Heart right ventricle (tissue), 16 donors: ENCODE data around the gene PAX5. TPM values are rescaled to one million over a fixed set of nuclear protein-coding genes. Genes with fewer than 3 reads are reported as not detected.

Experiments
- ATAC-seq, 8 donors: fragments of 200-7000 bp; cut with Tn5 transposase; one replicate each; pipeline ENCODE4 v1.9.1; 2020; ENCODE audit warnings: mild to moderate bottlenecking in 8 of 8, moderate library complexity in 8 of 8, moderate number of reproducible peaks in 1 of 8
- DNase-seq, 2 donors: peaks; one replicate each; pipeline ENCODE4 v3.0.0-alpha.2; 2020
- H3K27ac ChIP-seq, 10 donors: fragments of 200-600 bp; sonication (generic) in 2 of 10; one replicate each; pipeline versions ENCODE4 v1.5.0 to v1.8.0; 2020 to 2022; ENCODE audit warnings: mild to moderate bottlenecking in 3 of 10
- H3K27me3 ChIP-seq, 7 donors: fragments of 200-600 bp; one replicate each; pipeline ENCODE4 v1.8.0; 2021 to 2022; ENCODE audit warnings: mild to moderate bottlenecking in 2 of 7
- H3K36me3 ChIP-seq, 9 donors: fragments of 200-600 bp; sonication (generic) in 1 of 9; one replicate each; pipeline versions ENCODE4 v1.5.0 to v1.8.0; 2020 to 2022; ENCODE audit warnings: mild to moderate bottlenecking in 2 of 9
- H3K4me1 ChIP-seq, 9 donors: fragments of 200-600 bp; sonication (generic) in 1 of 9; one replicate each; pipeline versions ENCODE4 v1.5.0 to v1.8.0; 2020 to 2022; ENCODE audit warnings: mild to moderate bottlenecking in 4 of 9
- H3K4me3 ChIP-seq, 10 donors: fragments of 200-600 bp; sonication (generic) in 2 of 10; one replicate each; pipeline versions ENCODE4 v1.5.0 to v1.8.0; 2020 to 2022; ENCODE audit warnings: mild to moderate bottlenecking in 7 of 10, moderate library complexity in 2 of 10
- H3K9me3 ChIP-seq, 11 donors: fragments of 200-600 bp in 10 of 11; sonication (generic) in 2 of 11; one replicate each; pipeline versions ENCODE4 v1.5.0 to v1.8.0; 2013 to 2022; ENCODE audit warnings: mild to moderate bottlenecking in 2 of 11, control low read depth in 1 of 11, moderate library complexity in 1 of 11
- WGBS, 2 donors: extraction: QIAGEN DNeasy Blood & Tissue Kit; methylation state at CpG; one replicate each; pipeline ENCODE4 v1.1.7; 2013; ENCODE audit warnings: inconsistent platforms in 1 of 2; 5-methylcytosine and 5-hydroxymethylcytosine counted together
- intact Hi-C, 10 donors: fragments of 100-400 bp; cut with DNase I; formaldehyde crosslinking; loops; one replicate each; pipeline versions ENCODE4 v1.11.1 to v1.14.2; 2022
- polyA plus RNA-seq, 2 donors: library from polyadenylated mRNA; stranded (reverse); fragments of 200-250 nt; gene quantifications; one replicate each; pipeline ENCODE4 v1.2.3, GENCODE V29; 2013
- total RNA-seq, 10 donors: library from RNA; stranded (reverse); fragmentation: NEBNext Ultra II Directional in 3 of 10; extraction: Animal tissue kit (Norgen Biotek cat#: 25700) in 3 of 10; gene quantifications; one replicate each; pipeline versions ENCODE4 v1.2.1 to v1.2.4, GENCODE V29; 2021 to 2023
- TF ChIP-seq, protein P1 (sequence below), 9 donors: fragments of 200-600 bp; sonication (generic) in 2 of 9; IDR thresholded peaks; one replicate each; pipeline versions ENCODE4 v1.5.0 to v1.8.0; 2021 to 2022; ENCODE audit warnings: antibody characterized with exemption in 9 of 9, mild to moderate bottlenecking in 5 of 9, moderate library complexity in 1 of 9
- donor health status: Arrhythmogenic right ventricular cardiomyopathy.
- donor health status: ischemic (EF 13 %, LVEDD 7.1; RV severe dilation, severe dysfunction).
- donor health status: healthy with polysubstance abuse.
- donor health status: DM: no; HTN: yes; CAD: no.
- donor health status: DM: no; HTN: no; CAD: no.
- donor health status: ischemic (EF 25% LVEDD 6.9; RV normal size, moderate dysfunction).
- donor health status: ischemic (EF 25% LVEDD 5.7; RV mildly dilated, moderate dysfunction).
- donor health status: healthy.
- donor health status: DM: yes; HTN: yes; CAD: no.
- donor health status: Ischemic cardiomyopathy.
- donor health status: ischemic (EF 35%, LVEDD 5.7; RV mildly dilated, moderate dysfunction).
- donor health status: nonischemic (EF 11% LVEDD 7.7; RV severe dilation, severe dysfunction).
- donor health status: DM: yes; HTN: yes; CAD: no.
- donor health status: PGD.
- donor health status: ischemic (EF 29% LVEDD 5.4; RV normal size, mild dysfunction).
- donor health status: nonischemic (EF 23%, LVEDD 6.1; RV moderate dilation, normal function).

The PAX5 gene
- total and polyA plus RNA-seq, 12 donors, result under 0.01 to 0.09 TPM; not detected in 10

DNA sequence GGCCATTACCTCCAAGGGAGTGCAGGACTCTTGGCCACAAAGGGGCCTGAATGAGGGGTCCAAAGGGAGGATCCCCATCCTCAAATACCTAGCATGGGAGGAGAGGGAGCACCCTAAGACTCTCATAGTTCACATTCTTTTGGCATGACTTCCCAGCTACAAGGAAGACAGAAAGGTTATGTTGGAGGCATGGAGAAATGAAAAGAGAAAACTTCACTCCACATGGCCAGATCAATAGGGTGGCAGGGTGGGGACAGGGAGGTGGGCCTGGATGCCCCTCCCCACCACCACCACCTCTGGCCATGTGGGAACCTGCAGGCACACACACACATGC lies 97.6 kb downstream of the PAX5 start:
- H3K4me1 ChIP-seq, result no peaks in the 10 kb centered on the region

DNA sequence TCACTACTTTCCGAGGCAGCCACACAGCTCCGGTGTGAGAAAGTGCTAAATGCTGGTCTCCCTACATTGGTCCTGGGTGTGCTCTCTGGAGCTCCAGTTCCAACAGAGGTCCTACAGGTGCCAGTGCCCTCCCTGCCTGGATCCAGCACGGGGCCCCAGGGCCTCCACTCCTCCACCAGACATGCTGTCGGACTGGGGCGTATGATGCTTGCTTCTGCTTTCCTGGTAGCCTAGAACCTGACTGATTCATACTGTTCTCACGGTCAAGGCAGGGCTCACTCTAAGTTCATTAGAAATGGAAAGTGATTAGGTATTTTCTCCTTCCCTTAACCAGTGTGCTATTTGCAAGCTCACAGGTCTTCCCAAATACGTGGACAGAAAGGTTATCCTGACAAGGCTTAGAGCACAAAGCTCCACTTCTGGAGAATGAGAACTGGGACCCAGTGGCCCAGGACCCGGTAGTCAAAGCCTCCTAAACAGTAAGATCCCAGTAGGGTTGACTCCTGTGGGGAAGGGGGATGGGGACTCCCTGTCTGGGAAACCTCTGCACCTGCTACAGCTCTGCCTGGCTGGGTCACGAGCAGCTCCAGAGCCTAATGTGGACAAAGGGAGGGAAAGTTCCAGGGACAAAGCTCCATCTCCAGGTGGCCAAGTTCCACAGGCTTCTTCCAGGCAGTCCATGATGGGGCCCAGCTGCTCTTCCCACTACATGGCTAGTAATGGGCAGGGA lies 98.1 kb downstream of the PAX5 start:
- intact Hi-C loops, result no loop called here
- Histone ChIP-seq H3K9me3 (peaks cover 0 to 13% (median 0%) of the 10 kb centered on the region in 11 donors), H3K27ac (no peak overlapping the region), H3K27me3 (peaks cover 0 to 41% (median 21%) of the 10 kb centered on the region in 7 donors), H3K36me3 (no peaks in the 10 kb centered on the region), H3K4me1 (no peaks in the 10 kb centered on the region), H3K4me3 (no peak overlapping the region)
- no peak for DNase-seq
- TF ChIP-seq, protein P1, sequence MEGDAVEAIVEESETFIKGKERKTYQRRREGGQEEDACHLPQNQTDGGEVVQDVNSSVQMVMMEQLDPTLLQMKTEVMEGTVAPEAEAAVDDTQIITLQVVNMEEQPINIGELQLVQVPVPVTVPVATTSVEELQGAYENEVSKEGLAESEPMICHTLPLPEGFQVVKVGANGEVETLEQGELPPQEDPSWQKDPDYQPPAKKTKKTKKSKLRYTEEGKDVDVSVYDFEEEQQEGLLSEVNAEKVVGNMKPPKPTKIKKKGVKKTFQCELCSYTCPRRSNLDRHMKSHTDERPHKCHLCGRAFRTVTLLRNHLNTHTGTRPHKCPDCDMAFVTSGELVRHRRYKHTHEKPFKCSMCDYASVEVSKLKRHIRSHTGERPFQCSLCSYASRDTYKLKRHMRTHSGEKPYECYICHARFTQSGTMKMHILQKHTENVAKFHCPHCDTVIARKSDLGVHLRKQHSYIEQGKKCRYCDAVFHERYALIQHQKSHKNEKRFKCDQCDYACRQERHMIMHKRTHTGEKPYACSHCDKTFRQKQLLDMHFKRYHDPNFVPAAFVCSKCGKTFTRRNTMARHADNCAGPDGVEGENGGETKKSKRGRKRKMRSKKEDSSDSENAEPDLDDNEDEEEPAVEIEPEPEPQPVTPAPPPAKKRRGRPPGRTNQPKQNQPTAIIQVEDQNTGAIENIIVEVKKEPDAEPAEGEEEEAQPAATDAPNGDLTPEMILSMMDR (IDR thresholded peaks at IDR 0.05), result no peak
- no peak for ATAC-seq
- 83% methylated on average over 9 of the region's 9 CpGs for WGBS, 2 donors

More for the DNA sequence above, 97.6 kb downstream of the PAX5 start:
- DNase-seq, result no peak
- intact Hi-C loops, result no loop called here
- H3K27ac ChIP-seq, result no peak overlapping the region
- H3K27me3 ChIP-seq, result peaks cover 0 to 36% (median 21%) of the 10 kb centered on the region in 7 donors
- H3K9me3 ChIP-seq, result peaks cover 0 to 13% (median 0%) of the 10 kb centered on the region in 11 donors
- TF ChIP-seq, protein P1 (IDR thresholded peaks at IDR 0.05), result no peak
- no peaks in the 10 kb centered on the region for H3K36me3 ChIP-seq
- no peak for ATAC-seq
- H3K4me3 ChIP-seq, result no peak overlapping the region

DNA sequence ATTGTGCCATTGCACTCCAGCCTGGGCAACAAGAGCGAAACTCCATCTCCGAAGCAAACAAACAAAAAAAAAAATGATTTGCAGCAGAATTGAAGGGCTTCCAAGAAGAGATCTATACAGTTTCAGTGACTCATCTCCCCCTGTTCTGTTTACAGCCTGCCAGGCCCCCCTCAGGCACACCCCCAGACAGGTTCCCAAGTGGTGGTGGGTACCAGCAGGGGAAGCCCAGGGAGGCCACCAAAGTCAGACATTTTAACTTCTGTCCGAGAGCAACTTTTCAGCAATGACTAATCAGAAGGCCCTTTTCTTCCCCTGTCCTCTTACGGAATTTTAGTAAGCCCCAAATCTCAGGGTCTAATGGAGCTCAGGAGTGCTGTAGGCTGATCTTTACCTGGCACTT lies 98.7 kb downstream of the PAX5 start:
- no peak for ATAC-seq

DNA sequence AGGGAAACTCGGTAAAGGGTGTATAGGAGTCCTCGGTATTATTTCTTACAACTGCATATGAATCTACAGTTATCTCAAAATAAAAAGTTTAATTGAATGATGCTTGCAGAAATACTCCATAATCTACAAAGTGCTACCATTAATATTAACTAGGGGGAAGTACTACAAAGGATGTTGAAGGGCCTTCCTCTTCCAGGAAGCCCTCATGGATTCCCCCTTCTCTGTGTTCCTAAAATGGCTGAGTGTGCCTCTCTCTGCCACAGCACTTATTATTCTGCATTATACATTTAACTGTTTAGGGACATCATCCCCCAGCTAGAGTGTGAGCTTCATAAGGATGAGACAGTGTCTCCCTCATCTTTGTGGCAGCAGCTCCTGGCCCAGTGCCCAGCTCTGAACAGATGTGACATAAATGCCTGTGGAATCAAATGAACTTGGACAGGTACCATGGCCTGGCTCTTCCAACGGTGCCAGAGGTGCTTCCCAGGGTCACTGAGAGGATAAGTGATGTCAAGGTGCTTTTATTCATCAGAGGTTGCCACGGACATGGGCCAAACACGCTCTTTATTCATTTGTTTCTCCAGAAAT lies 99.5 kb downstream of the PAX5 start:
- Histone ChIP-seq H3K9me3 (peaks cover 0 to 13% (median 0%) of the 10 kb centered on the region in 11 donors), H3K4me1 (no peaks in the 10 kb centered on the region), H3K36me3 (no peaks in the 10 kb centered on the region), H3K27ac (no peak overlapping the region), H3K27me3 (peaks cover 0 to 46% (median 21%) of the 10 kb centered on the region in 7 donors), H3K4me3 (no peak overlapping the region)
- no peak for DNase-seq
- 72 to 76% methylated on average over 5 of the region's 5 CpGs for WGBS, 2 donors
- no peak for ATAC-seq
- TF ChIP-seq, protein P1 (IDR thresholded peaks at IDR 0.05), result no peak
- intact Hi-C loops, result no loop called here

More for the DNA sequence above, 98.7 kb downstream of the PAX5 start:
- DNase-seq, result no peak
- peaks cover 0 to 44% (median 22%) of the 10 kb centered on the region in 7 donors for H3K27me3 ChIP-seq
- no peak overlapping the region for H3K27ac ChIP-seq
- H3K36me3 ChIP-seq, result no peaks in the 10 kb centered on the region
- no peak overlapping the region for H3K4me3 ChIP-seq
- intact Hi-C loops, result no loop called here
- 93 to 95% methylated on average over 4 of the region's 4 CpGs for WGBS, 2 donors
- no peaks in the 10 kb centered on the region for H3K4me1 ChIP-seq
- H3K9me3 ChIP-seq, result peaks cover 0 to 13% (median 0%) of the 10 kb centered on the region in 11 donors
- TF ChIP-seq, protein P1 (IDR thresholded peaks at IDR 0.05), result no peak
